Inflammatory macrophage (primary cell): ENCODE measurements around the gene SUCO.

Experiments
- DNase-seq, 2 donors: peaks; one replicate each; pipeline ENCODE4 v3.0.0-alpha.2; 2020 to 2022

Gene SUCO

DNA sequence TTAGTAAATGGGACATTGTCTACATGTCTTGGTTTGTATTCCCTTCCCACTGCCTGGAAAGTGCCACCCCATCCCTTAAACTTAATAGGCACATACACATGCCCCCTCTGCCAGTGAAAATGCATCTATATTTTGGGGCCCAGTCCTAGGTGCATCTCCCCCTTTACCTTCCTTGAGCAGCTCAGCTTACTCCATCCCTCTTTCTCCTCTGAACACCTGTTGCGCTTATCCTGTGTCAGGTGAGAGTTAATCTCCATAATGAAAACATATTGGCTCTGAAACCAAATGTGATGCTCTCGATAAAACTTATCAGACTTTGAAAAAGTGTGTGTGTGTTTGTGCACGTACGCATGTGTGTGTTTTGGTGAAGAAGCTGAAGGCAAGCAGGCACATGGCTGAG lies 15.4 kb upstream of the SUCO start:
- no peak for DNase-seq

DNA sequence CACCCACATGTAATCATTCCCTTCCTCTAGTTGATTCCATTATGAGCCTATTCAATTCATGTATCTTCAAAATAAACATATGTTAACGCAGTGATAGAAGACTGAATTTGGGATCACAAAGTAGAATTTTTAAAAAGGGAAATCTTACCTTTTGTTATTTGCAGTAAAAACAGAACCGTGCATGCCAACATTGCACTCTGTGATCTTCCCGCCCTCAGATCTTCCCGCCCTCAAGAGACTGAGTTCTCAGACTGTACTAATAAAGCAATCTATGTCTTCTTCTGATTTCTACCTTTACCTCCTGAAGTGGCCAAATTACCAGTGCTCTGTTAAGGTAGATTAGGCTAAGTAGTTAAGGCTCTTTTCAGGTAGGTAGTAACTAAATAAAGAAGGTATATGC lies 3.6 kb upstream of the SUCO start:
- no peak for DNase-seq

DNA sequence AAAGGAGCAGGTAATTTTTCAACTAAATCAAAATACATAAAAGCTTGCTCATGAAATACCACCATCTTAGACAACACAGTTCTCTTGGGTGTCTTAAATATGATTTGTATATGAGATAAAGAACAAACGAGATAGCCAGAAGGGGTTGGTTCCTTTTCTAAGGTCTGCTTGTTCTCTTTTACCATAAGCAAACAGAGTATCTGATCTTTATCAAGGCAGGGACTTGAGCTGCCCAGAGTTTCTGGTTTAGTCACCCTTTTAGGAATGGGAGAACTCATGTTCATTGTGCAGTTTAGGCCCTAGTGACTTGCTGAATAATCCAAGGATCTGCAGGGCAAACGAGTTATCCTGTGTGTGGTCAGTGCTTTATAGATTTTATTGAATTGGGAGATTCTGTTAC lies 3.0 kb upstream of the SUCO start:
- no peak for DNase-seq

DNA sequence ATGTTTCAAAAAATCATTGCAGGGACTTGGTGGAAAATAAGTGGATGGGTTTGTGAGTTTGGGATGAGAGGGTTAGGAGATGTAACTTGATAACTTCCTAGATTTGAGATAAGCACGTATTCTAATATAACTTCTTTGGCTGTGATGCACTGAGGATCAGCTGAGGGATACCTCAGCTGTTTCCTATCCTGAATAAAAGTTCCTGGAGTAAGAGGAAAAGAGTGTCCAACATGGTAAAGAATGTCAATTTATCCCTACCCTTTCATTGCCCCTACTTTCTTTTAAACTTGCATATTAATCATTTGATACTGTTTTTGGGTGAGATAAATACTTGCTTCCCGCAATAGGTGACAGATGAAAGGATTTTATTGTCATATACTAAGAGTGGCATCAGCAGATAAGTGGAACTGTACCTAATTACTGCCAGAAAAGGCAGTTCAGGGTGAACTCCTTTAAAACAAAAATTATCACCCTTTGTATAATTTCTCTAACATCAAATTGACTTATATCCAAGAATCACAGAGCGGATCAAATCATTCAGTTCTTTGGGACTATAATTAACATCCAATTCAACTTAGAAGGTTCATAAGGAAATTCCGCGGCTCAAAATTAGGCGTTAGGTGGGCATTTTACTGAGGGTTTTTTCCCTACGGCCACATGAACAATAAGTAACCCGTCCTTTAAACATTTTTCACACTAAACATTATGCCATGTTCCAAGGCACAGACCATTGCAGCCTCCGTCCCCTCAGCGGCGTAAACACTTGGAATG lies 1.4 kb upstream of the SUCO start:
- DNase-seq, result no peak

DNA sequence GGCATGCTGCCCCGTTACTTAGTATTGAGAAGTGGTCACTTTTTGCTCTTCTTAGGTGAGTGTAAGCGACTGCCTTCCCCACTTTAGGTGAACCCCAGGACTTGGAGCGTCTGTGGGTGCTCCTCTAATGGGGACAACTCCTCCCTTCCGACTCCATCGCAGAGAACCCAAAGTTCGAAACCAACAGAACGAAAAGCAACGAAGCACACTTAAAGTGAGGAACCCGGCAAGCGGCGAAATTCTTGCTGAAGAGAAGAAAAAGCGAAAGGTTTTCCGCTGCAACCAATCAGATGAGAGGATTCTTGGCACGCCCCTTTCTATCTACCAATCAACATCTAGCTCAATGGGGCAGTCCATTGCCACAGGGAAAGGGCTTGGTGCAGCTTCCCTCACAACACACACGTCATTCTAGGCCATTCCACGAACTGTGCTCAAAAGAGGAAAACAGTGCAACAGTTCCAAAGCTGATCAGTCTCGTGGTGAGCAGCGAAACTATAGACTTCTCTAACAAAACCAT lies 709 bp upstream of the SUCO start:
- peak; percentile 97 to 98 for DNase-seq

DNA sequence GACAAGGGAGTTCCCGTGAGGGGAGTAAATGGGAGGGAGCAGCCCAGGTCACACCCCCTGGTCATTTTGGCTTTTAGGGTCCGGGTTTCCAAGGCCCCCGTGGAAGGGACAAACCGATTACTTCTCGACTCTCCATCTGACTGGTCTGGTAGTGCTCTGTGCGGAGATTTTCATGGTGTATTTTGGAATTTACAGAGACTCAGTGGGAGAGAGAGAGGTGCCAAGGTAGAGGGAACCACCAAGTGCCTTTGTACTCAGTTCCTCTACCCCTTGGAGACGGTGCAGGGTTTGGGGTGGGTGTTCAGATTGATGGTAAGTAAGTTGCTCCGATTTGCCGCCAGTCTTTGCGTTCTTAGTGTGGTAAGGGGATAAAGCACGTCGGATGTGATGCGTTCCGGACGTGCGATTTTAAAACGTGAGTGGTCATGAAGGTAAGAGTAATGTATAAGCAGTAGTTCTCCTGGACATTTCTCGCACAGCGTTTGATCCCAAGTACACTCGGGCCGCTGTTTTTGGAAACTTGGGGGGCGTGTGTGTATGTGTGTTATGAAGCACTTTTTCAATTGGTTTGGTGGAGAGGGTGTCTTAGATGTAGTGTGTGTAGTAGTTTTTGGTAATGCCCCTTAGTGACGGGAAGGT lies 682 bp downstream of the SUCO start:
- DNase-seq, result peak in 1 of 2 donors; percentile 35

DNA sequence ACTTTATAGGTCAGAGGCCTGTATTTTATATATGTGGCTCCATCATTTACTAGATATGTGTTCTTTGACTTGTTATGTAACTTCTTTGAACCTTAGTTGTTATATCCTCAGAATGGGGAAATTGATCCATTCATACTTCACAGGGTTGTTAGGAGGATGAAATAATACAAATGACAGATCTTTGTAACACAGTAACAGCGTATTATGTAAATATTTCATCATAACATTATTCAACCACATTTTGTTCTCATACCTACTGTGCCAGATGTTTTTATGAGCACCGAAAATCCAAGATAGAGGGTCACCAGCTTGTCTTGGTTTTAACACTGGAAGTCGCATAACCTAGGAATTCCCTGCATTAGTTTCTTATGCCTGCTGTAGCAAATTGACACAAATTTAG lies 3.3 kb downstream of the SUCO start:
- peak in 1 of 2 donors; percentile 41 for DNase-seq

DNA sequence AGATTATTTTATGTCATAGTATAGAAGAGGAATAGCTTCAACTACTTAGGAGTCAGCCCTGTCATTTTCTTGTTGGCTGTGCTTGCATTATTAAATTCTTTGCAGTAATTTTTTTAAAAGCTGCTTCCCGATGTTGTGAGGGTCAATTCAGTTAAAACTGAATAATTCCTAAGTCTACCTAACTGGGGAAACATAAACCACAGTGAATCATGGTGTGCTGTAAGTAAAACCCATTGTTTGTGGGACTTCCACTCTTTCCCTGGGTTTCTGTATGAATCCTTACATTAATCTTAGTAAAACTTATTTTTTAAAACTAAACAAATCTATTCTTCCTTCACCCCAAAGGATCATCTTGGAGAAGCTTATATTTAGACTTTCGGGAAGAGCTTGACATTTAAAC lies 4.4 kb downstream of the SUCO start:
- DNase-seq, result no peak

DNA sequence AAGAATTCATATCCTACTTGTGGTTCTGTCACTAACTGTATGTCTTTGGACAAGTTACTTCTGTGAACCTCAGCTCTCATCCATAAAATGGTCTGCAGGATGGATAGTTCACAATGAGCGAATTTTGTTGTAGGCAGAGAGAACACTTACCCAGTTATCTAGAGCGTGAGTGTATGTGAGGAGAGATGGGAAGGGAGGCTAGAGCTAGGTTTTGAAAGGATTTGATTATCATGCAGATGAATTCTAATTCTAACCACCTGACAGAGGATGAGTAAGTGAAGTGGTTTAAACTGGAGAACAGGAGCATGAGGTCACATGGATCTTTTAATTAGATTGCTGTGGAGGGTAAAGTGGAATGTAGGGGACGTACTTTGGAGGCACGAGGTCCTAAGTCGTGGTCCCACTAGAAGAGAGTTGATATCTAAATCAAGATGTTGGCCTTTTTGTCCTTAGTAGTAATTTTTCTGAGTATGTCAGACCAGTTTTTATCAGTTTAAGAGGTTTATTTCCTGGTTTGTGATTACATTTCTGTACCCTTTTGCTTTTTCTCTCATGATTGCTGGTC lies 5.0 kb downstream of the SUCO start:
- no peak for DNase-seq

DNA sequence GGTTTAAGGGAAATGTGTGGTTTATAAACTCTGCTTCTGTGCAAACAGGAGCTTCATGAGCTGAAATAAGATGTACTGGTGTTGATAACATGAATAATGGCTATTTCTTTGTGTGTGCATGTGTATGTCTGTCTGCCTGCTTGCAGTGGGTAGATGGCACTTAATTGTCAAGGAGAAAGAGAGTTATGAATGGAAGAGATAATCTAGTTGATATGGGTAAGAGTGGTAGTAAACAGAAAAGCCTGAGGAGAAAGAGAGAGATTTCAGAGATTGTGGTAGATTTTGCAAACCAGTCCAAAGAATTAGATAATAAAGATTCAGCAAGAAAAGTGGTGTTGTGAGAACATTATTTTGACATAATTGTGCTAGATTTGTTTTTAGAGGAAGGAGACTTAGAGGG lies 7.7 kb downstream of the SUCO start:
- DNase-seq, result no peak

DNA sequence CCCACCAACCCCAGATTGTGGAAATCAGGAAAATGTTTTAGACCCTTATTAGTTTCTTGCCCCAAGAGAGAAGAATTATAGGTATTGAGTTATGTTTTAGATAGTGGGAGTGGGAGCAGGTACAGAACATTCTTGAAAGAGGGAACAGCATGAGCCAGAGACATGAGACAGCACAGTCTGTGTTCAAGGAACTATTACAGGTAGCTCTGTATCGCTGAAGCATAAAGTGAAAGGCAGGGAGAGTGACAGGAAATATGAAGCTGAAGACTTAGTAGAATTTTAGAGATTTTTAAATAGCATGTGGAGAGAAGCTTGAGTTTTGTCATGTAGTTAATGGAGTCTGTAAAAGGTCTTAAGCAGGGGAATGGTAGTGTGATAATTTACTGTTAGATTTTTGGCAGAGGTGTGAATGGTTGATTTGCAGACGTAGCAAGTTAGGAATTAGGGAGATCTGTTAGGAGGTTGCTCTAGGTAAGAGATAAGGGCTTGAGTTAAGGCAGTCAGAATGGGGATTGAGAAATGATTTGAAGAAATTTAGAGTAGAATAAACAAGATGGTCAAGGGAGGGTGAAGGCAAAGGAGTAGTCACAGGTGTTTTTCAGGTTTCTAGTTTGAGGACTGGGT lies 11.6 kb downstream of the SUCO start:
- DNase-seq, result no peak

DNA sequence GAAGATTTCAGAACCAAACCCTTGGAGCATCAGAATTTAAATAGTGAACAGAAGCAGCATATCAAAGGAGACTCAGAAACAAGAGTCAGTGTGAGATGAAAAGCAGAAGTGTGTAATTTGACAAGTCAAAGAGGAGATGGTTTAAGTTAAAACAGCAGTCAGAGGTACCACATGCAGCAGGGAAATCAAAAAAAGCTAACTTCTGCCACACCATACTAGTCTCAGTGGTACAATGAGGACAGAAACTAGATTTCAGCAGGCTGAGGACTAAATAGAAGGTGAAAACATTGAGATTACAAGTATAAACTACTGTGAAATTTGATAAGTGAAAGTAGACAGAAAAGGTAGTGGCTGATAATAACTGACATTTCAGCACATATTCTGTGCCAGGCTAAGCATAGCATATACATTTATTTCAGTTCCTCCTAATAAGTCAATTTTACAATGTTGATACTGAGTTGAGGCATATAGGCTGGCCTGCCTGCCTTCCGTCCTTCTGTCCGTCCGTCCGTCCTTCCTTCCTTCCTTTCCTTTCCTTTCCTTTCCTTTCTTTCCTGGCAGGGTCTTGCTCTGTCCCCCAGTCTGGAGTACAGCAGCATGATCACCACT lies 12.6 kb downstream of the SUCO start:
- no peak for DNase-seq

DNA sequence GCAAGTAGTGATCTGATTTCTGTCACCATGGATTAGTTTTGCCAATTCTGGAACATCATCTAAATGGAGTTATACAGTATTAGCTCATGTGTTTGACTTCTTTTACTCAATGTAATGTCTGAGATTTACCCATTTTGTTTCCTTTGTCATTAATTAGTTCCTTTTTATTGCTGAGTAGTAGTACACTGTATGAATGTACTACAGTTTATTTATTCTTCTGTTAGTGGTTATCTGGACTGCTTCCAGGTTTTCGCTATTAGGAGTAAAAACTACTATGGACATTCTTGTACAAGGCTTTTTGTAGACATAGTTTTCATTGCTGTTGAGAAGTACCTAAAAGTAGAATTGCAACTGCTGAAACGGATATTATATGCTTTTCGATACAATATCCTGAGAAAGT lies 14.1 kb downstream of the SUCO start:
- DNase-seq, result no peak

DNA sequence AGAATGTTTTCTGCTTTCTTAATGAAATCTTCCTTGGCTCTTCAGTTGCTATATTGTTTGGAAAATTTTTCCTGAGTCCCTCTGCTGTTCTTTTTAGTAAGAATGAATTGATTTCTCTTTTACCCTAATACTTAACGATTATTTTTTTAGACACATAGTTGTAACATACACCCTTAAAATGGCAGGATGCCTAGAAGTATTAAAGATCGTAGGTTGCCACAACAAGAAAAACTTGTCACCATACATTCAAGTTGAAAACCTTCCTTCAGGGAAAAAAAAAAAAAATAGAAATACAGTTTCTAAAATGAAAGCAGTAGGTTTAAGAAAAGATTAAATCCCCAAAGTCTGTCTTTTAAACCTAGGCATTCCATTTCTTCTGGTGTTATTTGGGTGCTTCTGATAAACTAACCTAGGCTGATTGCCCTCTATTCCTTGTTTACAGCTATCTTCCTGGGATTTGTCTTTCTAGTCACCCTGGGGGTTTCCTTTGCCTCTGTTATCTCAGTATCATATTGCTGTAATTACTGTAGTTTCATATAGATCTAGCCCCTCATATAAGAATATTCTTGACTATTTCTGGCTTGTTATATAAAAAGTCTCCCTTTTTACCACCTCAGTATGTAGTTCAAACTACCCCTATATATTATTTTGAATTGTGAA lies 16.8 kb downstream of the SUCO start:
- no peak for DNase-seq

DNA sequence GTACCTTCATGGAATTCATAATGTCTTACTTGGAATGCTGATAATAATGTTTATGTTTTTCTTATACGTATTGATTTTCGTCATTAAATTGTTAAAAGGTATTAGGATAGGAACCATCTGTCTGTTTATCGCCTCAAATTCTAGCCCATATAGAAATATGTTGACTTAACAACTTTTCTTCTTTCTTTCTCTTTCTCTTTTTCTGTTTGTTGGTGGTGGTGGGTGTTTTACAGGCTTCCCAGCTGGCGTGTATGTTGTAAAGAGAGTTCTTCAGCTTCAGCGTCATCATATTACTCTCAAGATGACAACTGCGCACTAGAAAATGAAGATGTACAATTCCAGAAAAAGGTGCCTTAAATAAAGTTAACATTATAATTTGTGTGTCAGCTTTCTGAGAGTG lies 18.3 kb downstream of the SUCO start:
- DNase-seq, result no peak

DNA sequence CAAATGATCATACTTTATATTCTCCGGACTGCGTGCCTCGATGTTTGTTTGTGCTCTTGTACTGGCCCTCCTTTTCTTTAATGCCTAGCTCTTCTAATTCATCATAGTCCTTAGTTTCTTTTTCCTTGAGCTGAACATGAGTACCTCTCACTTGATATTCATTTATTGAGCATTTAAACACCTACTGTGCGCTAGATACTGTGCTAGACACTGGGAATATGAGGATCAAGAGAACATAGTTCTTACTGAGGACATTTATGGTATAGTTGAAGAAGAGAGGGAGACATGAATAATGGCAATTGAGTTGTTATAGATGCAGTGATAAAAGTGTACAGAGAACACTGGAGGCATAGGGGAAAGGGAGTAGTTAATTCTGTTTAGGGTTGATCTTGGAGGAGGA lies 22.0 kb downstream of the SUCO start:
- DNase-seq, result no peak

DNA sequence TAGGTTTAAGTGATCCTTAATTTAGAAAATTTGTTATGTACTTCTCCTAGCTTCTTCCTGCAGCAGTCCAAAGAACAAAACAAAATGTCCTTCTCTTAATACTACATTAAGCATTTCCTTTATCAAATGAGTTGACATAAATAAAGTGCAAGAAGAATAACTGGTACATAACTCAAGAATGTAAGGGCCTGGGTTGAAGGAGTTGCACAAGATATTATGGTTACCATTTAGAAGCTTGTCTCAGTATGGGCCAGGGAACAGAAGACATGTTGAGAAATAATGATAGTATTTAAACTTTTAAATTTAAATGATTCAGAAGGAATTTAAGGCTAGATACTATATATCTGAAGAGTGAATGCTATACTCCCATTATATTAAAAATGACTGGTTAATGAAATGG lies 23.5 kb downstream of the SUCO start:
- DNase-seq, result no peak

DNA sequence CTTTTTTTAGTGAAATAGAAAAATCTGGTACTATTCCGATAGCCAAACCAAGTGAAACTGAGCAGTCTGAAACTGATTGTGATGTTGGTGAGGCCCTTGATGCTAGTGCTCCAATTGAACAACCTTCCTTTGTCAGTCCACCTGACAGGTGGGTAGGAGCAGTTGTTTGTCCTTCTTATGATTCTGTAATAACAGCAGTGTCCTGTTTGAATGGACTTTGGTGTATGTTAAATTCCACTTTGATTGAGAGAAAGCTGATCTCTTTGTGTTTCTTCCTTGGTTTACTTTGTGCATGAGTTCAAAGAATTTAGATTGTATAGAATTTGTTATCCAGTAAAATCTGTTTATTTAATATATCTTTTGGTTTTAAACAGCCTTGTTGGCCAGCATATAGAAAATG lies 24.3 kb downstream of the SUCO start:
- DNase-seq, result no peak

DNA sequence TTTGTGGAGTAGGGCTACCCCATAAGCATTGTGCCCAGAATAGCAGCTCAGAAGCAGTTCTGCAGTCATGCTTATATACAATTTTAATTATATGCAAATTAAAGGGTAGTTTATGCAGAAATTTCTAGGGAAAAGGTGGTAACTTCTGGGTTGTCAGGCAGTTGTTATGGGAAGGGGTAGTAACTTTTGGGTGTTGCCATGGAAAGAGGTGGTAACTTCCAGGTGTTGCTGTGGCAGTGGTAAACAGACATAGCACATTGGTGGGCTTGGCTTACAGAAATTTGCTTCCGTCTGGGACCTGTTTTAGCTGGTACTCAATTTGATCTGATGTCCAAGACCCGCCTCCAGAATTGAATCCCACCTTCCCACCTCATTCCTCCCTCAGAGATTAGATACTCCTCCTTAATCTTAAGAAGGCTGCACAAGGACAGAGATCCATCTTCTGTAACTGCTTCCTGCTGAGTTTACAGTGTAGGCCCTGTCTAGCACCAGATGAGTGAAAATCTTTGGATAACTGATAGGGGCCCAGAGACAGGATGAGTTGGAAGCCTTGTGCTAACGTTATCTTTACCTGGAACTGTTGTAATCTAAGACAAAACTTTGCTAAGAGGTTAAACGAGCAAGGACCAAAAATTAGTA lies 26.7 kb downstream of the SUCO start:
- no peak for DNase-seq

DNA sequence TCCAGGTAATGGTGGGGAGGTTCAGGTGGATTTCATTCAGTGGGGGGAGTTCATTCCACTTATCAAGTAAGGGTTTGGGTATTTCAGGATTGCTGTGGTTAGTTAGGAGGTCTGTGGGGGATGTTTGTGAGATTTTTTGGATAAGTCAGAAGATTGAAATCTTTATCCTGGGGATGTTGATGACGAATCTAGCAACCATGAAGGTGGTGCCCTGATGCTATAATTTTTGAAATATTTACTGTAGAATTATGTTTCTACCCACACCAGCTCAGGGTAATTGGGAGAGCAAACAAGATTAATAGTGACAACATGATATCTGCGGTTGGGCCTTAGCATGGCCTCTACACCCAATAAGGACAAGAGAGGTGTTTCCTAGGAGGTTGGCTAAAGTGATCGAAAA lies 28.3 kb downstream of the SUCO start:
- DNase-seq, result no peak

DNA sequence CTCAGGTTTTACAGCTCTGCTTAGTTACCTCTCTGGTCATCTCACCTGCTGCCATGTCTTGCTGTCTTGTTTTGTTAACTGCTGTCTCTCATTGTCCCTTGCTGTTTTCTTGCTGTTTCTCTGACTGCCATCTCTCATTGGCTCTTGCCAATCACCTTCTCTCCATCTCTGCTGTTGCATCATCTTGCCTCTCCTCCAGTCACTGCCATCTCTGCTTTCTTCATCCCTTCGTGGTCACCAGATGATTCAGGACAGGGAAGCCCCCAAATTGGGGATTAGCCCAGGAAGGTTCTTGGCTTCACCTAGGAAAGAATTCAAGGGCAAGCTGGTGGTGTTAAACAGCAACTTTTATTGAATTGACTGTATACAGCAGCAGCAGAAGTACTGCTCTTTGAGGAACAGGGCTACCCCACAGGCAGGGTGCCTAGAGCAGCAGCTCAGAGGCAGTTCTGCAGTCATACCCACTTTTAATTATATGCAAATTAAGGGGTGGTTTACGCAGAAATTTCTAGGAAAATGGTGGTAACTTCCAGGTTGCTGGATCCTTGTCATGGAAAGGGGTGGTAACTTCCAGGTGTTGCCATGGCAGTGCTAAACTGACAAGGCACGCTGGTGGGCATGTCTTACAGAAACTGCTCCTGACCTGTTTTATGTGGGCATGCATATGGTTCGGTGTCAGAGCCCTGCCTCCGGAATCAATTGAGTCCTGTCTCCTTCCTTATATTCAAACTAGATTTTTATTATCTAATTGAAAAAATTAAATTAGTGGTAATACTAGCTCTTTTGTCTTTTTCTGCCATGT lies 33.4 kb downstream of the SUCO start:
- DNase-seq, result no peak
